Measurements from ENCODE around the gene MVD.
A peak's percentile ranks its signal among the peaks of the same experiment; 100 is the strongest.

Gene MVD, protein sequence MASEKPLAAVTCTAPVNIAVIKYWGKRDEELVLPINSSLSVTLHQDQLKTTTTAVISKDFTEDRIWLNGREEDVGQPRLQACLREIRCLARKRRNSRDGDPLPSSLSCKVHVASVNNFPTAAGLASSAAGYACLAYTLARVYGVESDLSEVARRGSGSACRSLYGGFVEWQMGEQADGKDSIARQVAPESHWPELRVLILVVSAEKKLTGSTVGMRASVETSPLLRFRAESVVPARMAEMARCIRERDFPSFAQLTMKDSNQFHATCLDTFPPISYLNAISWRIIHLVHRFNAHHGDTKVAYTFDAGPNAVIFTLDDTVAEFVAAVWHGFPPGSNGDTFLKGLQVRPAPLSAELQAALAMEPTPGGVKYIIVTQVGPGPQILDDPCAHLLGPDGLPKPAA

DNA sequence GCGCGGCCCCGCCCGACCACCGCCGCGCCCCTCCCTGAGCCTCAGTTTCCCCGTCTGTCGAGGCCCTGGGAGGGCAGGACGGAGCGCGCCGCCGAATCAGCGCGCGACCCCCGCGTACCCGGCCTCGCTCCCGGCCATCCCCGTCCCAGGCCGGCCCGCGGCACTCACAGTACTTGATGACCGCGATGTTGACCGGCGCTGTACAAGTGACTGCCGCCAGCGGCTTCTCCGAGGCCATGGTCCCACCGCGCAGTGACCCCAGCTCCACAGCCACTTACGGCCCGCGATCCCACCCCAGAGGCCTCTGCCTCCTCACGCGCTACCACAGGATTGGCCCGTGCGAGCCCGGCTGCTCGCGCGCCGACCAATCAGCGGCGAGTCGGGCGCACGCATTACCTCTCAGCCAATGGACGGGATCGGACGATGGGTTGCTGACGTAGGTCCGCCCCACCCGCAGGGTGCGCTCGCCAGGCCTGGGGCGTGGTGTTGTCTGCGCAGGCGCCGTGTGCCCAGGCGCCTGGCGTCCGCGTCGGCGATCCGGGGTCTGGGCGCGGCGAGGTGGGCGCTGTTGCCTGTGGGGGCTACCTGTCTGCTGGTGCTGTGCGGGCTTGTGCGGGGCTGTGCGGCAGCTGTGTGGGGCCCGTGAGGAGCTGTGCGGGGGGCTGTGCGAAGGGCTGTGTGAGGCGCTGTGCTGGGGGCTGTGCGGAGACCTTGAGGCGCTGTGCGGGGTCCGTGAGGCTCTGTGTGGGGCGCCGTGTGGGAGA lies at the start of gene MVD:
Gene MVD, minus strand, starts transcription at position 249 of the 764 bp plus-strand sequence. Its CDS starts 11 bp downstream, at position 238.
- peak; percentile 94 to 98 for DNase-seq

DNA sequence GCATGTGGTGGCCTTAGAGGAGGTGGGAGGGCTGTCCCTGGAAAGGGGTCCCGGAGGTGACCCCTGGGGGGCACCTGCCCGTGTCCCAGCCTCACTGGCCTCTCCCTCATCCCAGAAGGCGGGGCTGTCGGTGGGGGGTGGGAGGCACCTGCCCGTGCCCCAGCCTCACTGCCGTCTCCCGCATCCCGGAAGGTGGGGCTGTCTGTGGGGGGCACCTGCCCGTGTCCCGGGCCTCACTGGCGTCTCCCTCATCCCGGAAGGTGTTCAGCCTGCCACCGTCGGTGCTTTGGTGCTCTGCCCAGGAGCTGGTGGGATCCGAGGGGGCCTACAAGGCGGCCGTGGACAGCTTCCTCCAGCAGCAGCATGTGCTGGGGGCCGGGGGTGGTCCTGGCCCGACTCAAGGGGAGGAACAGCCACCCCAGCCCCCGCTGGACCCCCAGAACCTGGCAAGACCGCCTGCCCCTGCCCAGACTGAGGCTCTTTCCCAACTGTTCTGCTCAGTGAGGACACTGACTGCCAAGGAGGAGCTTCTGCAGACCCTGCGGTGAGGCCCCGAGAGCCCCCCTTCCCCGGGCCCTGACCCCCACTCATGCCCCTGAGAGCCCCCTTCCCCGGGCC lies 49.6 kb upstream of the MVD start:
- no peak for DNase-seq

DNA sequence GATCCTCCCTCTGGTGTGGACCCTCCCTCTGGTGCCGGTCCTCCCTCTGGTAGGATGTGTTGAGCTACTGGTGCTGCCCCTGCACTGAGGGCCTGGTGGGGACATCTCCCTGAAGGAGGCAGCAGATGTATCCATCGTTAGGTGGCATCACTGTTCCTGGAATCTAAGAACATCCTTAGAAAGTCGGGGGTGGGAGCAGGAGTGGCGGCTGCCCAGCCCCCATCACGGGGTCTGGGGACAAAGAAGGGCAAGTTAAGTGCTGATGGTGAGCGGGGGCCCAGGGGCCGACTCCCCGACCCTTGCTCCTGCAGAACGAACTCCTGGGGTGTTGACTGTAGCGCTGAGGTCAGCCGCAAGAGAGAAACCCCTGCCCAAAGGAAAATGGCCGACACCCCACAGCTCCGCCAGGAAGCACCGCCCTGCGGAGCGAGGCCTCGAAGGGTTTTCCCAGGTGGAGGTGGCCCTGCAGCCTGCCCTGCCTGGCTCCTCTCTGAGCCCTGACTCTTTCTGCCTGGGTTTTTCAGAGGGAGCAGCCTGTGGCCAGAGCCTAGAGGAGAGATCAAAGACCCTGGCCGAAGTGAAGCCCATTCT lies 49.0 kb upstream of the MVD start:
- DNase-seq: no peak

DNA sequence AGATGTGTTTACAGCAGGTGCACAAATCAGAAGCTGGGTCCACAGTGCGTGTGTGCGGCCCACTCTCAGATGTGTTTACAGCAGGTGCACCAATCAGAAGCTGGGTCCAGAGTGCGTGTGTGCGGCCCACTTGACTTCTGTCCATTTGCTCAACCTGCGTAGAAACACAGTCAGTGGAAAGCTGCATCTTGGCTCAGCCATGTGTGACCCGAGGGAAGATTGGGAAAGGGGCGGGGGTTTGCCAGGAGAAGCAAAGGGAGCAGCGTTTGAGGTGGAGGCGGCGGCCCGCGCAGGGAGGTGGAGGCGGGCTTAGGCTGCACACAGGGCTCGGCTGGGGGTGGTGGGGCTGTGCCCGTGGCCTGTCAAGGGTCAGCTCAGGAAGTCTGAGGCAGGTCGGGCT lies 47.7 kb upstream of the MVD start:
- DNase-seq: no peak

DNA sequence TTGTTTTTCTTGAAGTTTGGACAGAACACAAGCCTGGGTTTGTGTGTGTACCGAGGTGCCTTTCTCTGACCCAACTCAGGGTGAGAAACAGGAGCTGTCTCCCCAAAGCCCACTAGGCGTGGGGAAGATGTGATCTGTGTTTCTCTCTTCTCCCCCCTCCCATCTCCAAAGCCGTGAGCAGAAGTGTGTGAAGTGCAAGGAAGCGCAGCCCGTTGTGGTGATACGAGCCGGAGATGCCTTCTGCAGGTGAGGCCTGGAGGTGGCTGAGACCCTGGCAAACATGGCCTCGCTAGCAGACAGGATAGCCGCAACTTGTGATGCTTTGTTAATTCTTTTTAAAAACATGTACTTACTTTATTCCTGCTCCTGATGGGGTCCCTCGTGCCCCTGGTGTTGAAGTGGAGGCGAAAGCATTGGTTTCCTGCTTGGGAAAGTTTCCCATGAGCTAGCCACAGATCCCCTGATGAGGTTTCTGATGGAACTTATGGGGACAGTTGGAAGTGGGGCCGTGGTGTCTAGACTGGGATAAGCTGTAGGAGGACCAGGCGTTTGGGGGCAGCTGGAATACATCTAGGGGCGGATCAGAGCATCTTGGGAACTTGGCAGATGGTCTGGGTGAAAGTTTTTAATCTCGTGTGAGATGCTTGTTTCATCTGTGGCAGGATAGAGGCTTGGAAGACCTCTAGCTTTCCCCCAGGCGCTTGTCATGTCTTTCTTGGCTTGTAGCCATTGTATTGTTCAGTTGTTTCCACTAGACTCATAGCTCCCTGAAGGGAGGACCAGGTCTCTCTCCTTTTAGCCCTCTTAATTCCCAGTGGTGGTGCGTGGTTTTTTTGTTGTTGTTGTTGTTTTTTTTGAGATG lies 44.3 kb upstream of the MVD start:
- no peak for DNase-seq

DNA sequence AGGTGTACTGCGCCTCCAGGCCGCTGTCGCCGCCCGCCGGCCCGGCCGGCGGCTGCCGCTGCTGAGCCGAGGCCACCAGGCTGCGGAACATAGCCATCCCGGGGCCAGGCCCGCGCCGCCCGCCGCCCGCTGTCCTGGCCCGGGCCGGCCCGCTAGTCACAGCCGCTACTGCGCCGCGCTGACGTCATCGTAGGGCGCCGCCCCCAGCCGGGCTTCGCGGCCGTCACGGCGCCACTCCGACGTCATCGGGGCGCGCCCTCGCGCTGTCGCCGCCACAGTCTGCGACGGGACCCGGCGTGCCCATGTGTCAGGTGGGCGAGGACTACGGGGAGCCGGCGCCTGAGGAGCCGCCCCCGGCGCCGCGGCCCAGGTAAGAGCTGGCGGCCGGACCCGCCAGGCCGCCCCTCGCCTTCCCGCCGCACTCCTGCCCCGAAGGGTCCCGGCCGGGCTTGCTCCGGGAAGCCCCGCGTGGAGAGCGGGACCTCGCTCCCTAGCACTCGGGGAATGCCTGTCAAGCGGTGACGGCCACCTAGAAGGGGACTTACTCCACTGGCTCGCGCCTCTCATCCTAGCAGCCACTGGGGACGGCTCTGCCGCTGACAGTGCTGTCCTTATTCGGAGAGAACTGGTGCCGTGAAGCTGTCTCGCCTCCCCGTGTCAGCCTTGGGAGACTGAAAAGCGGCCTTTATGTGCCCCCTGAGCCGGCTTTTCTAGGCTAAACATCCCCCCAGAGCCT lies 43.5 kb upstream of the MVD start, which contains the start of the genes CTU2 and RNF166:
Gene CTU2, plus strand, starts transcription at position 275 of the 736 bp plus-strand sequence. Its CDS starts 28 bp downstream, at position 303.
Gene RNF166, minus strand, starts transcription at position 180 of the 736 bp plus-strand sequence. Its CDS starts 83 bp downstream, at position 97.
- DNase-seq: peak; percentile 75 to 81

DNA sequence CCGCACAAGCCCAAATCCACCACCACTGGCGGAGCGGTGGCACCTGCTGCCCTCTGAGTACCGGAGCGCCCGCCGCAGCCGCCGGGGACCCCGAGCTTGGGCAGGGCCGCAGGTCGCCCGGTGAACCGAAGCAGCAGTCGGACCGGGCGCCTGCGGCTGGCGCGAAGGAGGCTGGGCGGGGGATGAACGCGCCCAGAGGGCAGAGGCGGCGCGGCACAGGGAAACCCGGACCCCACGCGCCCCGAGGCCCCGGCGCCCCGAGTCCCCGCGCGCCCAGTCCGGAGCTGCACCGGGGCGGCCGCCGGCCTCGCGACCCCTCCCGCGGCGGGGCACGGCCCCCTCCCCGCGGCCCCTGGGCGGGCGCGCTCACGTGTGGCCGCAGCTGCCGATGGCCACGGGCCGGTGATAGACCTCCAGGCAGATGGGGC lies 42.9 kb upstream of the MVD start:
- DNase-seq: no peak

DNA sequence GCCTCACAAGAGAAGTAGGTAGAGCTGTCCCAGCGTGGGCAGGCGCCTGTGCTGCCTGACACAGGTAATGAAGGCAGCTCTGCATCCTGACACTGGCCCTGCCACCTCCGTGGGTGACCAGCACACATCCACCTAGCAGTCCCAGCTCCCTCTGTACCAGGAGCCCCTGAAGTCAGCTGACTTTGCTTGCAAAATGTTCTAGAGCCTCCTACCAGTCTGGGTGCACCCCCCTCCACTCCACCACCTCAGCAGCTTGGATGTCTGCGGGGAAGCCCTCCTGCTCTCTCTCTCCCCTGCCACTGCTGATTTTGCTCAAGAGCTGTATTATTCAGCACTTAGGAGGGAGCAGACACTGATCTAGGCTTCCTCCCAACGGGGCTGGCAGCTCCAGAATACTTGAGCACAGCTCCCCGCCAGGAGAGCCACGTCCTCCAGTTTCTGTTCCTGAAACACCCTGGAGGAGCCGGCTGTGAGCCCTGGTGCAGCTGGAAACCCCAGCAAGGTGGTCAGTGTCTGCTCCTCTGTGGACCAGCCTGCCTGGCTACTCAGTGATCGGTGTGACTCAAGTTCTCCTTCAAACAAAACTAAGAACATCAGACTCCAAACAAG lies 42.3 kb upstream of the MVD start:
- DNase-seq: no peak

DNA sequence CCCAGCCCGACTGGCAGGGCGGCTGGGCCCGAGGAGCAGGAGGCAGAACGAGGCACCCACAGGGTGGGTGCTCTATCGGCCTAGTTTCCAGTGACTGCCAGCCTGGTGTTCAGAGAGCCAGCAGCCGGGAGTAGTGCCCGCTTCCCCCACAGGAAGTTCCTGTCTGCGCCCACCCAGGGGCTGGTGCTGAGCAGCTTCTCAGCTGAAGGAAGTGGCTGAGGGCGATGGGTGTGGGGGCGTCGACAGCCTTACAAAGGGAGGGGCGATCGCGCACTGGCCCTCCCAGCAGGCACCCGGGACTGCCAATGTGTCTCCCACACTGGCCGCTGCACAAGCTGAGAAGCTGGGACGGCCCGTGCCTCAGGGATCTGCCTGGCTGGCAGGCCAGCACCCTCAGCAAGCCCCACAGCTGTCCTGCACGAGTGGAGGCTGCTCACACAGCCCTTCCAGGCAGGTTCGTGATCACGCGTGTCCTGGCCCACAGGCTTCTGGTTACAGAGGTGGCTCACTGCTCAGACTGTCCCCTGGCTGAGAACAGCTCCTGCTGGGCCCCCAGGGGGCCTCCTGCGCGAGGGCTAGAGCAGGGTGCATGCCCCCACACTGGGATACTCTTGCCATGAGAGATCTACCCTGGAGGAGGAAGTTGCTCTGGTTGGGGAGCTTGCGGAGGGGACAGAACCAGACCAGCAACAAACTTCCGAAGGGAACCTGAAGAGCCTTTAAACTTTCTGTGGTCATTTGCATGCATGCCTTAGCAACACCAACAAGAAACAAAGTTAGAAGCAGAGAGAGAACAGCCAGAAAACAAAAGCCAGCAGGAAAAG lies 40.8 kb upstream of the MVD start:
- DNase-seq: peak in 1 of 2 donors; percentile 40

DNA sequence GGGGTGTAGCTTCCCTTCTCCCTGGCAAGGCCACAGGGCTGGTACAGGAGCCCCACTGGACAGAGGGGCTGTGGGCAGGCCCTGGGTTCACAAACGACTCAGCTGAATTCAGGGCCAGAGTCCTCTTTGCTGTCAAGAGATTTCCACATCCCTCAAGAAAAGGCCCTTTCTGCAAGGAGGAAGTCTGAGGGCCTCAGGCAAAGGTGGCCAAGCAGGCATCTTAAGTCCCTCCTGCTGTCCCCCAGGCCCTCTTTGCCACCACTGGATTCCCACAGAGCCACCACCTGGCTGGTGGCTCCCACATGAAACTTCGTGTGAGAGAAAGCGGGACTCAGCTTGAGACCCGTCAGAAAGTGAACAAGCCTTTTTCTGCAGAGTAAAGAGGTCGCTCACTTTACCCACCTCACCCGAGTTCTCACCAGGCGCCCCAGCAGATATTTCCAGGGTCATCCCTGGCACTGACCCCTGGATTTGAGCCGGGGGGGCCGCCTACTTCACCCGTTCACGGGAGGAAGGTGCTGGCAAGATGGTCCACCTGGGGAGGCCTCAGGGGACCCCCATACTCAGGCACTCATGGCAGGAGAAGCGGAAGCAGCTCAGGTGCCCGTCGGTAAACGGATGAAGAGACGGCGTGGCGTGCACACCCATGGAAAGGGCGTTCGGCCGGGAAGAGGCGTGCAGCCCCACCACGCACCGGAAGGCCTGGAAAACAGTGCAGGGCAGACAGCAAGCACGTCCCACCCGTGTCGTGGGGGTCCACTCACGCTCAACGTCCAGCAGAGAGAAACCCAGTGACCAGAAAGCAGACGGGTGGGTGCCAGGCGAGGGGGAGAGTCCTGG lies 39.7 kb upstream of the MVD start:
- no peak for DNase-seq

DNA sequence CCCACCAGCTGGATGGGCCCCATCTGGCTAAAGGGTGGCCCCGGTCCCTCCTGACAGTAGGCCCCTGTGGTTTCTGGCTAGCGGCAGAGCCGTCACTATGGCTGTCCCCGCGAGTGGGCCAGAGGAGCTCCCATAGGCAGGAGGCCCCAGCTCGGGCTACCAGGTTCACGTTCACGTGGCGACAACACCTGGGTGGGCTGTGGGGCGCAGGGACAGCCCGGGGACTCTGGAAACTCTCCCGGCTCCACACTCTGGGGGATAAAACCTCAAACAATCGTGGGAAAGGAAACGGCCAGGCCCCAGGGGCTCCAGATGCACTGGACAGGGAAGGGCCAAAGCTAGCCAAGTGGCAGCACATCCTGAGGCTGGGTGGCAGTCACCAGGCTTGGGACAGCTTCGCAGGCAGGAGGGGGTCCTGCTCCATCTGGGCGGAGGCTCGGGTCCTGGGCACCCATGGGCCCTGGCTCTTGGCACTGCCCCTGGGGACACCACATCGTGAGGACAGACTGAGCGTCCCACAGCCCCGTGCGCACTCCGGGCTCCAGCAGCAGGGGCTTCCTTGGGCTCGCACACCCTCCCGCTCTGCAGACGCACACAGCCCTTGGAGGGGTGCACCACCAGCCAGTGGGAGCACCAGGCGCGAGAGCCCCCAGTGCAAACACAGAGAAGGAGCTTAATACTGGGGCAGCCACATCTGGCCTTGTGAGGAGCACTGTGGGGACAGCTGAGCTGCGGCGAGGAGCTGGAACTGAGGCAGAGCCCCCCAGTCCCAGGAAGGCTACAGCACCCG lies 38.9 kb upstream of the MVD start:
- no peak for DNase-seq

DNA sequence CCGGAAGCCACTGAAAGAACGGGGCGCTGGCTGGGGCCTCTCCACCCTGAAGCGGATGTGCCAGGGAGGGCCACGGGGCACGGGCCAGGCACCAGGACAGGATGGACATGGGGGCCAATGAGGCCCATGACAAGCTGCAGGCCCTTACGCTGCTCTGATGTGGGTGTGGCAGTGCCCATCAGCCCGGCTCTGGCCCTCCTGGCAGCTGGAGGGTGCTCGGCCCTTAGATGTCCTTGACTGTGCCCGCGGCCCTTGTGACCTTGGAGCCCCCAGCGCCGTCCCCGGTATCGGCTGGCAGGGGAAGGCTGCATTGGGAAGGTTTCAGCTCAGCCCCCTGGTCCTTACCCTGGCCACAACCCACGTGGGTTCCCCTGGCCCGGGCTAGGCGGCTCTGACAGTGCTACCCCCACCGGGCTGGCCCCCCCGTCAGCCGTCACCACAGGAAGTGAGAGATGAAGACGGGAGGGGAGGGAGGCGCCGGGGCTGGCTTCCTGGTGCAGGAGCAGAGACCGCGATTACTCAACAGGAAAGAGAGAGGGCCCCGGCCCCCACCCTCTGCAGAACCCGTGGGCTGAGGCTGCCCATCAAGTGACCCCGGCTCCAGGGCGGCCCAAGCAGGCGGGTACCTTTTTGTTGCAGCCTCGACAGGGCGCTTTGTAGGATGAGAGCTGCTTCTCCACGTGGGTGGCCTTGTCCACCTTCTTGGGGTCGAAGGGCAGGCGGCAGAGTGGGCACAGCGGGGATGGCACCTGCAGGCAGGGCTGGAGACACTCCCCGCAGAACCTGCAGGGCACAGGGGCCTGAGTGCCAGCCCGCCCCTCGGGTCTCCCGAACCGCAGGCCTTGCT lies 38.0 kb upstream of the MVD start:
- DNase-seq: peak in 1 of 2 donors; percentile 58

DNA sequence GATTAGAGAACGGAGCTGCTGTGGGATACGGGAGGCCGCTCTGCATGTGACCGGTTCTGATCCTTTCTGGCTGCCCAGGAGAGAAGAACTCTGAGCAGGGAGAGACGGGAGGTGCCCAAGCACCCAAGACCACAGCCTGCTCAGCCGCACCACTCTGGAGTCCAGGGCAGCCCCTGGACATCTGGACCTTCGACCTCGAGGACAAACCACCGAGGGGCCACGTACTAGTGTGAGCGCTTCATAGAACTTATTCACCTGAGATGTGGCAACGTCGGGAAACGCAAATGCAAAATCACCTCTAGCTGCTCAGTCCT lies 37.4 kb upstream of the MVD start:
- DNase-seq: no peak

DNA sequence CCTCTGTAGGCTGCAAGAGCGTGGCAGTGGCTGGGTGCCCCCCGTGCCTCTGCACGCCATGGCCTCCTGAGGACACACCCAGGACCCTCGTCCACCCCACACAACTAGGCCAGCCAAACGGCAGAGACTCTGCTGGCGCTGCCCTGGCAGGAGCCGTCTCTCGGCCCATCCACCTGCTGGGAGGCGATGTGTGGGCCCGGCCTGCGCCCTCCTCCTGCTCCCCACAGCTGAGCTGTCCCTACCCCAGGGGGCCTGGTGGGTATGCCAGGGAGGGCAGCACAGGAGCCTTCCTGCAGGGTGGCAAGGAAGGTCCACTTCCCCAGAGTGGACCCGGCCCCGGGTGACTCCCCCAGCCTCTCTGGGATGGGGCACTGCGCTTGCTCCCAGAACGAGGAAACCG lies 36.3 kb upstream of the MVD start:
- no peak for DNase-seq

DNA sequence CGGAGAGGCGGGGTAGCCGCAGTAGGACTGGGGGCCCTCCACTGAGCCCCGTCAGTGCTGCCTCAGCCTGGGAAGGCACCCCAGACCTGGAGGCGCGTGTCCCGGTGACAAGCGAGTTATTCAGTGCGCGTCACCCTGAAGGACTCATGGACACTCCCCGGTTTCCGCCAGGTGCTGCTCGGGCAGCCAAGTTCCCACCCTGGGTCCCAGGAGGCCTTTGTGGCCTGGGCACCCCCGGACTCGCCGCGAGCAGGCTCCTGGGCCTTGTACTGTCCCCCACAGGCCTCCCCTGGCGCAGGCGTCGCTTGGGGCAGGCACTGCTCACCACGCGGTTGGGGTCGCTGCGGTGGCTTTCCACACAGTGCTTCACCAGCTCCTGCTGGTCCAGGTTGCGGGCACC lies 35.8 kb upstream of the MVD start:
- DNase-seq: no peak

DNA sequence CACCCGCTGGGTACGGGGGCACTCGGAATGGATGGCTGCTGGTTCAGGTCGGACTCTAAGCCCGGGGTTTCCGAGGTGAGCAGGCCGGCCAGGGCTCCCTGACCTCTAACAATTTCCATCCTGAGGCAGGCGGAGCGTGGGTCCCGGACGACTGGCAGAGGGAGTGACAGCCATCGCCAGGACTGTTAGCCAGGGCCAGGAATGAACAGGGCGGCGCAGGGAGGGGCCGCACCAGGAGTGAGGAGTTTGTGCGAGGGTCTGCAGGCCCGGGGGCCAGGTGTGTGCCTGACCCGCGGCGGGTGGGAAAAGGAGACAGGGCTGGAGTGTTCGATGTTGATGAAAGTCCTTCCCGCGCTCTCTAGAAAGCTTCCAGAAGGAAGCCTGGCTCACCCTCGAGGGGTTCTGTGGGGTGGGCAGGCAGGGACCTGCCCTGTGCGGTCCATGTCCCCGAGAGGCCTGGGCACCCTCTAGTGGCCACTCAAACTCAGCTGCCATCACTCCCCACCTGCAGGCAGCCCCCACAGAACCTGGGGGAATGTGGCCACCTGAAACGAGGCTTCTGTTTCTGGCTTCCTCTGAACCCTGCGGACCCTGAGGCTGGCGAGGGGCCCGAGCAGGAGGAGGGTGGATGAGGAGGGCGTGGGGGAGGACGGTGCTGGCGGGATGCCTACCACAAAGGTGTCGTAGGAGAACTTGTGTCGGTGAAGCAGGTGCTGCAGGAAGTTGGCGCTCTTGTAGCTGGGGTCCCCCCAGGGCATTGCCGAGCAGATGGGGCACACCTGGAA lies 35.1 kb upstream of the MVD start:
- no peak for DNase-seq
